Measurements from ENCODE around the gene BAHD1. TPM values are rescaled to one million over a fixed set of nuclear protein-coding genes. Genes with fewer than 3 reads are reported as not detected.
A peak's percentile ranks its signal among the peaks of the same experiment; 100 is the strongest.

BAHD1 gene
- total RNA-seq, 1 experiment from 2014 or later = 26.7 TPM

DNA sequence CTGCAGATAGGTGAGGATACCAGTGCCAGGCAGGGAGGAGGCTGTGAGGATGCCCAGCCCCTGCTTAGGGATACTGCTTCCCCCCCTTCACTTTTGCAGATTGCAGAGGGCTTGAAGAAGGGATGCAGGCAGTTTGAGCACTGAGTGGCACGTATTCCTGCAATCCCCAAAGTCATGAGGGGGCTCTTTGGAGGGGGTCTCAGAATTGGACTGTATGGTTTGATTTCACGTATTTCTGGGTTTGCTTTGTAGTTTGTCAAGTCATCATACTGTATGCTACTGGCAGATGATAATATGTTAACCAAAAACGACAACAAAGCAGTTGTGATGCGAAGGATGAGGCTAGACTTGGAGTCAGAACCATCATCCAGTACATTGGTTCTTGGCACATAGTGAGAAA, 58.1 kb downstream of the BAHD1 start:
- DNase-seq (ENCODE audit: low spot score) = no peak

GRCh38 chr15:40499931-40500330, 59.2 kb downstream of the BAHD1 start:
- DNase-seq (ENCODE audit: low spot score) = no peak

- no peak for DNase-seq (ENCODE audit: low spot score)
Measured at GRCh38 chr15:40500568-40501330, 60.0 kb downstream of the BAHD1 start.

GRCh38 chr15:40501487-40501886, 60.7 kb downstream of the BAHD1 start:
- no peak for DNase-seq (ENCODE audit: low spot score)

DNA sequence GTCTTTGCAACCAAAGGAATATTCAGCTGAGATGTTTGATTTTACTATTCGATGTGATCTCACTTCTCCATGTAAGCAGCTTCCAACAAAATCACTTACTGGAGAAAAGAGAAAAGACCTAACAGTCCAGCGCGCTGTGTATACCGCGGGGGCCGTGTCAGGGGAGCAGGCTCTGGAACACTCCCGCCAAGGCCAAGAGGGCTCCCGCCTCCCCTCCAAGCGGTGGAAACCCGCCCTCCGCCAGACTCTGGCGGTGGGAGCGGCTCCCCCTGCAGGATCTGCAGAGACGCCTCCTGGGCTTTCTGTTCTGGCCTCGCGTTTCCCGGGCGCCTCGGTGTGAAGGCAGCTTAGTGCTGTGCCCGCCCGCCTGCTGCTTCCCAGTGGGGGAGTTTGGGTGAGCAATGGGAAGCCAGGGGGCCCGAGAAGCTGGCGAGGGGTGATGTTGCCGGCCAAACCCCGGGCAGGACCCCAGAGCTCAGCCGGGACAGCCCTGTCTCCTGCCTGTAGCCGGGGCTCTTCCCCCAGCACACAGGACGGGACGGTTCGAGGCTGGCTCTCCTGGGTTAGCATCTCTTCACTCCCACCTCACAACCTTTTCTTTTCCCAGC, 66.3 kb downstream of the BAHD1 start:
- DNase-seq (ENCODE audit: low spot score) = peak; percentile 78

DNA sequence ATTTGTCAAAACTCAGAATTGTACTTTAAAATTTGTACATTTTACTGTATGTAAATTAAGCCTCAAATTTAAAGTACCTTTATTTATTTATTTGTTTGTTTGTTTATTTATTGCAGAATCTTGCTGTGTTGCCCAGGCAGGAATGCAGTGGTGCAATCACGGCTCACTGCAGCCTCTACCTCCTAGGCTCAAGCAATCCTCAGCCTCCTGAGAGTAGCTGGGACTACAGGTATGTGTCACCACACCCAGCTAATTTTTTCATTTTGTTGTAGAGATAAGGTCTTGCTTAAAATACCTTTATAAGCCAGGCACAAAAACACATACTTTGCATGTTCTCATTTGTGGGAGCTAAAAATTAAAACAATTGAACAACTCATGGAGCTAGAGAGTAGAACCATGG, 67.5 kb downstream of the BAHD1 start:
- DNase-seq (ENCODE audit: low spot score) = no peak

DNA sequence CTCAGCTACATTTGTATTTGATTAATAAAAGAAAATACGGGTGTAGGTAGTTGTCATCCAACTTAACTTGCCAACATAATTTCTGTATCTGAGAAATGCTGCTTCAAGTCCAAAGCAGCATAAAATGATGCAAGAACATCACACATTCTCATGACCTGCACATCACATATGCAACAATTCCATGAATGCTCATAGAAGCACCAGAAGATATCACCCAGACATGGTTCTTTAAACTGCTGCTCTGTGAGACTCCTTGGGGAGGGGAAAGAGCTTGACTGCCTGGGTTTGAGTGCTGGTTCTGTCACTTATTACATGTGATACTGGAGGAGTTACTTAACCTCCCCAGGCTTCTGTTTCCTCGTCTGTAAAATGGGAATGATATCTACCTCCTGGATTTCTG, 69.4 kb downstream of the BAHD1 start:
- no peak for DNase-seq (ENCODE audit: low spot score)

DNA sequence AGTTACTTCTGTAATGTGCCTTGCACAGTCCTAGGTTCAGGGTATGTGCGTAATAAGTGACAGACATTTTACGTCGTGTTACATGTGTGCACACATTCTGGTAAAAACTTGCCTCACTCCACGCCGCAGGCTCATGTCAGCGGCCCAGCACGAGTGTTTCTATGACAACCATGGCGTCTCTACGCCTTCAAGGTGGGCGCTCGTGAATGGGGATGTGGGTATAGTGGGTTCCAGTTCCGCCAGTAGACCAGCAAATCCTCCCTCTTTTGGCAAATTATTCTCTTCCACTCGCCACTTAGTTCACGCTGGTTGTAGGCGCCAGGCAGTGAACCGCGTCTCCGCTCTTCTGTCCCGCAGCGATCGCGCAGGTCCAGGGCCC, 70.3 kb downstream of the BAHD1 start:
- no peak for DNase-seq (ENCODE audit: low spot score)

GRCh38 chr15:40511472-40512133, 70.8 kb downstream of the BAHD1 start:
- DNase-seq (ENCODE audit: low spot score) = peak; percentile 80

- no peak for DNase-seq (ENCODE audit: low spot score)
Measured at GRCh38 chr15:40512440-40512839, 71.7 kb downstream of the BAHD1 start.

DNA sequence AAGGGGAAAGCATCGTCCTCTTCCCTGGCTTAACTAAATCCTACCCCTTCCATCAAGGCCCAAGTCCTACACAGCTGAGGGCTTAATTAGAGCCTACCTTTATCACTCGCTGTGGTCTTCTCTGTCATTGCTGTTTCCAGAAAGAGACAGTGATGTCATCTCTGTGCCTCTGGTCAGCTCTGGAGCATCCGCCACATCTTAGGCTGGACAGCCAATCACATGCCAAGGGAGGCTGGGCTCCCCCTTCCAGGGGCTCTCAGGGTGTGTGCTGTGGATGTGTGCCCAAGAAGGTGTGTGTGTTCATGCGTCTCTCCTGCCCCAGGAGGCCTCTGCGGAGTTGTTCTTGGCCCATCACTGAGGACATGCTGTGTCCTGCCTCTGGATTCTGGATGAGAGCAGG, 72.9 kb downstream of the BAHD1 start:
- DNase-seq (ENCODE audit: low spot score) = no peak

DNA sequence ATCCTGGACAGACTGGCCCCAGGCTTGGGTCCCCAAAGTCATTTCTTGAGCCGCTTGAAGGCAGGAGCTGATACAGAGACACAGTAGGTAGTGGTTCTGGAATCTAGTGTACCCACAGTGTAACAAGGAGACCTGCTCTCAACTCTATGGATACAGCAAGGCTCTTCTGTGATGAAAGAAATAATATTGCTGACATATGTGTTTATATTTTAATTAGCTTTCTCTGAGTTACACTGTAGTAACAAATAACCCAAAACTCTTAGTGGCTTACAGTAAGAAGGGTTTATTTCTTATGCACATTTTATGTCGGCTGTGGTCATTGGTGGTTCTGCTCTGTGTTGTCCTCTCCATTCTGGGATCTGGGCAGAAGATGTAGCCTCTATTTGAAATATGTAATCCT, 75.6 kb downstream of the BAHD1 start:
- DNase-seq (ENCODE audit: low spot score) = no peak

Other genes with a start within 250 kb of the BAHD1 start
- 6.4 and 17.7 TPM in 2 replicates for gene PAK6, start 201.9 kb upstream of the BAHD1 start, total RNA-seq (2014; rRNA removed; shearing (Covaris generic))
- not detected in 2 replicates for gene ANKRD63, start 157.9 kb upstream of the BAHD1 start, total RNA-seq (2014; rRNA removed; shearing (Covaris generic))
- 0.38 and 0.91 TPM in 2 replicates for gene PLCB2, start 133.0 kb upstream of the BAHD1 start, total RNA-seq (2014; rRNA removed; shearing (Covaris generic))
- gene INAFM2, start 117.3 kb upstream of the BAHD1 start, total RNA-seq (2014; rRNA removed; shearing (Covaris generic)) = 7.9 and 10.2 TPM in 2 replicates
- 15.3 and 16.4 TPM in 2 replicates for gene CCDC9B, start 100.0 kb upstream of the BAHD1 start, total RNA-seq (2014; rRNA removed; shearing (Covaris generic))
- 72.8 and 94.3 TPM in 2 replicates for gene PHGR1, start 89.9 kb upstream of the BAHD1 start, total RNA-seq (2014; rRNA removed; shearing (Covaris generic))
- 0.81 and 1.3 TPM in 2 replicates for gene DISP2, start 82.7 kb upstream of the BAHD1 start, total RNA-seq (2014; rRNA removed; shearing (Covaris generic))
- gene KNSTRN, start 58.2 kb upstream of the BAHD1 start, total RNA-seq (2014; rRNA removed; shearing (Covaris generic)) = 58.7 and 72.9 TPM in 2 replicates
- gene IVD, start 35.2 kb upstream of the BAHD1 start, total RNA-seq (2014; rRNA removed; shearing (Covaris generic)) = 38.8 and 44.6 TPM in 2 replicates
- 8.6 and 9.0 TPM in 2 replicates for gene CHST14, start 30.0 kb downstream of the BAHD1 start, total RNA-seq (2014; rRNA removed; shearing (Covaris generic))
- 19.6 and 21.7 TPM in 2 replicates for gene CCDC32, start 124.1 kb downstream of the BAHD1 start, total RNA-seq (2014; rRNA removed; shearing (Covaris generic))
- gene RPUSD2, start 128.3 kb downstream of the BAHD1 start, total RNA-seq (2014; rRNA removed; shearing (Covaris generic)) = 26.7 and 38.7 TPM in 2 replicates
- gene KNL1, start 153.3 kb downstream of the BAHD1 start, total RNA-seq (2014; rRNA removed; shearing (Covaris generic)) = 13.1 and 17.7 TPM in 2 replicates